Measurements from ENCODE around the gene SESN1.
A peak's percentile ranks its signal among the peaks of the same experiment; 100 is the strongest.

SESN1 gene

GRCh38 chr6:108955329-108955949 is 139.2 kb downstream of the SESN1 start:
- DNase-seq: no peak

GRCh38 chr6:108953681-108954080 is 141.0 kb downstream of the SESN1 start:
- DNase-seq: no peak

GRCh38 chr6:108952776-108953486 is 141.7 kb downstream of the SESN1 start:
- DNase-seq: no peak

- DNase-seq: no peak
Observed at GRCh38 chr6:108951351-108951953, 143.2 kb downstream of the SESN1 start.

- DNase-seq: no peak
Observed at GRCh38 chr6:108948181-108948661, 146.4 kb downstream of the SESN1 start.

GRCh38 chr6:108947114-108947854 is 147.4 kb downstream of the SESN1 start:
- DNase-seq: no peak

- DNase-seq: no peak
Observed at GRCh38 chr6:108946695-108947094, 148.0 kb downstream of the SESN1 start.

- no peak for DNase-seq
Observed at GRCh38 chr6:108945681-108946159, 148.9 kb downstream of the SESN1 start.

GRCh38 chr6:108944707-108945680 is 149.7 kb downstream of the SESN1 start:
- DNase-seq: no peak

- no peak for DNase-seq
Observed at GRCh38 chr6:108944071-108944470, 150.6 kb downstream of the SESN1 start.

GRCh38 chr6:108942556-108943492 is 151.8 kb downstream of the SESN1 start:
- DNase-seq: peak; percentile 83

- no peak for DNase-seq
Observed at GRCh38 chr6:108941859-108942258, 152.8 kb downstream of the SESN1 start.

- no peak for DNase-seq
Observed at GRCh38 chr6:108941281-108941680, 153.4 kb downstream of the SESN1 start.

GRCh38 chr6:108940741-108941140 is 153.9 kb downstream of the SESN1 start:
- no peak for DNase-seq

- no peak for DNase-seq
Observed at GRCh38 chr6:108937170-108937569, 157.5 kb downstream of the SESN1 start.

All from CD4-positive, alpha-beta T cell treated with Interleukin-17A for 1 hour (primary cell).